Measurements from ENCODE around the gene COL12A1. TPM values are rescaled to one million over a fixed set of nuclear protein-coding genes. Genes with fewer than 3 reads are reported as not detected.

COL12A1 gene
- total RNA-seq, 1 donor from 2014 or later = not detected

- no peaks in the 10 kb centered on the region for H3K4me1 Mint-ChIP-seq (ENCODE audit: low read depth)
- intact Hi-C loops (cut with micrococcal nuclease) = no loop called here
- no peaks in the 10 kb centered on the region for H3K9me3 Mint-ChIP-seq
- H3K27me3 Mint-ChIP-seq (ENCODE audit: low read depth) = peaks cover 22% of the 10 kb centered on the region
- no peak for DNase-seq (ENCODE audit: low spot score)
- H3K27ac Mint-ChIP-seq = no peak overlapping the region
- H3K4me3 Mint-ChIP-seq (ENCODE audit: low read depth) = no peak overlapping the region
- H3K36me3 Mint-ChIP-seq (ENCODE audit: low read depth) = no peaks in the 10 kb centered on the region
Observed at GRCh38 chr6:75224303-75224926, 18.6 kb upstream of the COL12A1 start.

- Mint-ChIP-seq H3K9me3 (no peaks in the 10 kb centered on the region), H3K27ac (no peak overlapping the region), H3K4me1 (ENCODE audit: low read depth) (no peaks in the 10 kb centered on the region), H3K4me3 (ENCODE audit: low read depth) (no peak overlapping the region), H3K27me3 (ENCODE audit: low read depth) (peaks cover 22% of the 10 kb centered on the region), H3K36me3 (ENCODE audit: low read depth) (no peaks in the 10 kb centered on the region)
- no peak for DNase-seq (ENCODE audit: low spot score)
- intact Hi-C loops (cut with micrococcal nuclease) = no loop called here
Observed at GRCh38 chr6:75223428-75223827, 17.6 kb upstream of the COL12A1 start.

GRCh38 chr6:75222261-75222660, 16.4 kb upstream of the COL12A1 start:
- H3K9me3 Mint-ChIP-seq = no peaks in the 10 kb centered on the region
- peaks cover 7% of the 10 kb centered on the region for H3K4me1 Mint-ChIP-seq (ENCODE audit: low read depth)
- no peaks in the 10 kb centered on the region for H3K36me3 Mint-ChIP-seq (ENCODE audit: low read depth)
- no peak overlapping the region for H3K4me3 Mint-ChIP-seq (ENCODE audit: low read depth)
- H3K27ac Mint-ChIP-seq = no peak overlapping the region
- peaks cover 20% of the 10 kb centered on the region for H3K27me3 Mint-ChIP-seq (ENCODE audit: low read depth)
- intact Hi-C loops (cut with micrococcal nuclease) = no loop called here
- DNase-seq (ENCODE audit: low spot score) = no peak

GRCh38 chr6:75221116-75221515, 15.3 kb upstream of the COL12A1 start:
- Mint-ChIP-seq H3K27me3 (ENCODE audit: low read depth) (peaks cover 17% of the 10 kb centered on the region), H3K4me3 (ENCODE audit: low read depth) (no peak overlapping the region), H3K27ac (no peak overlapping the region), H3K9me3 (no peaks in the 10 kb centered on the region), H3K36me3 (ENCODE audit: low read depth) (no peaks in the 10 kb centered on the region), H3K4me1 (ENCODE audit: low read depth) (peaks cover 12% of the 10 kb centered on the region)
- DNase-seq (ENCODE audit: low spot score) = no peak
- intact Hi-C loops (cut with micrococcal nuclease) = no loop called here

GRCh38 chr6:75220357-75220756, 14.5 kb upstream of the COL12A1 start:
- intact Hi-C loops (cut with micrococcal nuclease) = no loop called here
- H3K9me3 Mint-ChIP-seq = no peaks in the 10 kb centered on the region
- peaks cover 22% of the 10 kb centered on the region for H3K27me3 Mint-ChIP-seq (ENCODE audit: low read depth)
- no peak for DNase-seq (ENCODE audit: low spot score)
- no peaks in the 10 kb centered on the region for H3K36me3 Mint-ChIP-seq (ENCODE audit: low read depth)
- H3K4me3 Mint-ChIP-seq (ENCODE audit: low read depth) = no peak overlapping the region
- H3K27ac Mint-ChIP-seq = no peak overlapping the region
- H3K4me1 Mint-ChIP-seq (ENCODE audit: low read depth) = peaks cover 12% of the 10 kb centered on the region

- no peak overlapping the region for H3K4me3 Mint-ChIP-seq (ENCODE audit: low read depth)
Observed at GRCh38 chr6:75219263-75219662, 13.4 kb upstream of the COL12A1 start.

GRCh38 chr6:75217193-75217592, 11.3 kb upstream of the COL12A1 start:
- peak overlapping the region; percentile 74 for H3K27ac Mint-ChIP-seq
- H3K4me1 Mint-ChIP-seq (ENCODE audit: low read depth) = peaks cover 12% of the 10 kb centered on the region
- no peaks in the 10 kb centered on the region for H3K36me3 Mint-ChIP-seq (ENCODE audit: low read depth)
- intact Hi-C loops (cut with micrococcal nuclease) = no loop called here
- peaks cover 13% of the 10 kb centered on the region for H3K27me3 Mint-ChIP-seq (ENCODE audit: low read depth)
- H3K9me3 Mint-ChIP-seq = no peaks in the 10 kb centered on the region
- no peak for DNase-seq (ENCODE audit: low spot score)
- no peak overlapping the region for H3K4me3 Mint-ChIP-seq (ENCODE audit: low read depth)

More at GRCh38 chr6:75219263-75219662, 13.4 kb upstream of the COL12A1 start:
- H3K4me1 Mint-ChIP-seq (ENCODE audit: low read depth) = peaks cover 12% of the 10 kb centered on the region
- intact Hi-C loops (cut with micrococcal nuclease) = no loop called here
- no peaks in the 10 kb centered on the region for H3K36me3 Mint-ChIP-seq (ENCODE audit: low read depth)
- no peaks in the 10 kb centered on the region for H3K9me3 Mint-ChIP-seq
- H3K27ac Mint-ChIP-seq = no peak overlapping the region
- H3K27me3 Mint-ChIP-seq (ENCODE audit: low read depth) = peaks cover 22% of the 10 kb centered on the region
- DNase-seq (ENCODE audit: low spot score) = no peak

GRCh38 chr6:75215291-75215690, 9.4 kb upstream of the COL12A1 start:
- no peak for DNase-seq (ENCODE audit: low spot score)
- no peak overlapping the region for H3K4me3 Mint-ChIP-seq (ENCODE audit: low read depth)
- peaks cover 20% of the 10 kb centered on the region for H3K27me3 Mint-ChIP-seq (ENCODE audit: low read depth)
- H3K4me1 Mint-ChIP-seq (ENCODE audit: low read depth) = peaks cover 16% of the 10 kb centered on the region
- no peaks in the 10 kb centered on the region for H3K36me3 Mint-ChIP-seq (ENCODE audit: low read depth)
- intact Hi-C loops (cut with micrococcal nuclease) = no loop called here
- no peak overlapping the region for H3K27ac Mint-ChIP-seq
- H3K9me3 Mint-ChIP-seq = no peaks in the 10 kb centered on the region

- H3K36me3 Mint-ChIP-seq (ENCODE audit: low read depth) = no peaks in the 10 kb centered on the region
- H3K9me3 Mint-ChIP-seq = no peaks in the 10 kb centered on the region
- H3K27ac Mint-ChIP-seq = no peak overlapping the region
- peaks cover 21% of the 10 kb centered on the region for H3K4me1 Mint-ChIP-seq (ENCODE audit: low read depth)
- peaks cover 29% of the 10 kb centered on the region for H3K27me3 Mint-ChIP-seq (ENCODE audit: low read depth)
- no peak overlapping the region for H3K4me3 Mint-ChIP-seq (ENCODE audit: low read depth)
- intact Hi-C loops (cut with micrococcal nuclease) = loop anchor here (5.0 kb wide), 1 partner anchor 314 kb away; no protein-coding TSS in a partner anchor
- no peak for DNase-seq (ENCODE audit: low spot score)
Observed at GRCh38 chr6:75213732-75214131, 7.9 kb upstream of the COL12A1 start.

GRCh38 chr6:75213112-75213511, 7.3 kb upstream of the COL12A1 start:
- Mint-ChIP-seq H3K9me3 (no peaks in the 10 kb centered on the region), H3K4me3 (ENCODE audit: low read depth) (no peak overlapping the region), H3K27me3 (ENCODE audit: low read depth) (peaks cover 35% of the 10 kb centered on the region), H3K36me3 (ENCODE audit: low read depth) (no peaks in the 10 kb centered on the region), H3K27ac (no peak overlapping the region), H3K4me1 (ENCODE audit: low read depth) (peaks cover 24% of the 10 kb centered on the region)
- DNase-seq (ENCODE audit: low spot score) = no peak
- intact Hi-C loops (cut with micrococcal nuclease) = loop anchor here (5.0 kb wide), 1 partner anchor 314 kb away; no protein-coding TSS in a partner anchor

- peaks cover 43% of the 10 kb centered on the region for H3K27me3 Mint-ChIP-seq (ENCODE audit: low read depth)
- H3K4me1 Mint-ChIP-seq (ENCODE audit: low read depth) = peaks cover 25% of the 10 kb centered on the region
- intact Hi-C loops (cut with micrococcal nuclease) = loop anchor here (2.0 to 5.0 kb wide), 2 partner anchors 315 to 1241 kb away; no protein-coding TSS in a partner anchor
- no peaks in the 10 kb centered on the region for H3K36me3 Mint-ChIP-seq (ENCODE audit: low read depth)
- no peak for DNase-seq (ENCODE audit: low spot score)
- H3K4me3 Mint-ChIP-seq (ENCODE audit: low read depth) = no peak overlapping the region
- H3K9me3 Mint-ChIP-seq = no peaks in the 10 kb centered on the region
- no peak overlapping the region for H3K27ac Mint-ChIP-seq
Observed at GRCh38 chr6:75211920-75212590, 6.2 kb upstream of the COL12A1 start.

- Mint-ChIP-seq H3K27ac (no peak overlapping the region), H3K4me1 (ENCODE audit: low read depth) (peaks cover 28% of the 10 kb centered on the region), H3K9me3 (no peaks in the 10 kb centered on the region), H3K36me3 (ENCODE audit: low read depth) (no peaks in the 10 kb centered on the region), H3K27me3 (ENCODE audit: low read depth) (peaks cover 51% of the 10 kb centered on the region), H3K4me3 (ENCODE audit: low read depth) (no peak overlapping the region)
- intact Hi-C loops (cut with micrococcal nuclease) = loop anchor here (2.0 to 5.0 kb wide), 2 partner anchors 316 to 1240 kb away; no protein-coding TSS in a partner anchor
- DNase-seq (ENCODE audit: low spot score) = peak; percentile 33
Observed at GRCh38 chr6:75210885-75211739, 5.3 kb upstream of the COL12A1 start.
